Liver (tissue), 9 donors: ENCODE data around the gene HNMT. TPM values are rescaled to one million over a fixed set of nuclear protein-coding genes. Genes with fewer than 3 reads are reported as not detected.
"Not testable (repeated sequence)": the region's sequence is repeated elsewhere in the genome, so short reads cannot be mapped to it uniquely, and the experiment has no call there.

Experiments used
- DNase-seq: peaks from one replicate; pipeline ENCODE4 v3.0.0-alpha.2; 2017; ENCODE audit warnings: low spot score
- H3K27ac ChIP-seq, 2 donors: one replicate each; pipeline ENCODE4 v1.7.0; 2013; ENCODE audit warnings: inconsistent platforms in 2 of 2, low read length in 2 of 2, control low read depth in 1 of 2, low read depth in 1 of 2, mild to moderate bottlenecking in 1 of 2
- H3K27me3 ChIP-seq, 4 donors: one replicate each; pipeline versions ENCODE4 v1.6.1 to v1.7.0; 2013; ENCODE audit warnings: low read length in 3 of 4, inconsistent platforms in 1 of 4, mild to moderate bottlenecking in 1 of 4, moderate library complexity in 1 of 4; ENCODE audit not compliant: control insufficient read depth in 4 of 4, insufficient read depth in 4 of 4
- H3K36me3 ChIP-seq, 4 donors: one replicate each; pipeline versions ENCODE4 v1.6.1 to v1.7.0; 2013; ENCODE audit warnings: low read length in 3 of 4, mild to moderate bottlenecking in 3 of 4, low read depth in 1 of 4, moderate library complexity in 1 of 4; ENCODE audit not compliant: control insufficient read depth in 4 of 4, insufficient read depth in 3 of 4
- H3K4me1 ChIP-seq, 4 donors: one replicate each; pipeline versions ENCODE4 v1.6.1 to v1.7.0; 2013; ENCODE audit warnings: low read length in 3 of 4, mild to moderate bottlenecking in 3 of 4, moderate library complexity in 1 of 4; ENCODE audit not compliant: control insufficient read depth in 4 of 4, insufficient read depth in 4 of 4
- H3K4me3 ChIP-seq, 3 donors: one replicate each; pipeline versions ENCODE4 v1.6.1 to v1.7.0; 2013; ENCODE audit warnings: low read length in 3 of 3, control low read depth in 1 of 3, low read depth in 1 of 3, mild to moderate bottlenecking in 1 of 3
- H3K9ac ChIP-seq, 2 donors: one replicate each; pipeline ENCODE4 v1.7.0; 2013; ENCODE audit warnings: low read length in 2 of 2, mild to moderate bottlenecking in 2 of 2, moderate library complexity in 2 of 2, control low read depth in 1 of 2, low read depth in 1 of 2
- H3K9me3 ChIP-seq, 4 donors: one replicate each; pipeline versions ENCODE4 v1.6.1 to v1.7.0; 2013; ENCODE audit warnings: low read length in 3 of 4; ENCODE audit not compliant: control insufficient read depth in 4 of 4
- EGR1 ChIP-seq, 2 donors: IDR thresholded peaks; 2 replicates each; pipeline ENCODE4 v1.6.1; 2016 to 2018; ENCODE audit warnings: antibody characterized with exemption in 2 of 2, low read depth in 2 of 2
- FOXA1 ChIP-seq: IDR thresholded peaks from 2 replicates; pipeline ENCODE4 v1.6.1; 2016; ENCODE audit warnings: antibody characterized with exemption
- FOXA2 ChIP-seq: IDR thresholded peaks from 2 replicates; pipeline ENCODE4 v1.6.1; 2016; ENCODE audit warnings: antibody characterized with exemption
- GABPA ChIP-seq, 2 donors: IDR thresholded peaks in 1 of 2; conservative IDR thresholded peaks in 1 of 2; 2 replicates each; pipeline ENCODE4 v1.6.1; 2016; ENCODE audit warnings: antibody characterized with exemption in 2 of 2, mild to moderate bottlenecking in 1 of 2, moderate library complexity in 1 of 2
- HNF4A ChIP-seq, 2 donors: conservative IDR thresholded peaks; 2 replicates each; pipeline ENCODE4 v1.6.1; 2016; ENCODE audit warnings: antibody characterized with exemption in 2 of 2, mild to moderate bottlenecking in 2 of 2
- HNF4G ChIP-seq: IDR thresholded peaks from 2 replicates; pipeline ENCODE4 v1.6.1; 2016; ENCODE audit warnings: antibody characterized with exemption
- JUND ChIP-seq, 2 donors: IDR thresholded peaks; 2 replicates each; pipeline ENCODE4 v1.6.1; 2016; ENCODE audit warnings: antibody characterized with exemption in 2 of 2
- RAD21 ChIP-seq, 2 donors: IDR thresholded peaks; 2 replicates each; pipeline ENCODE4 v1.6.1; 2016; ENCODE audit warnings: antibody characterized with exemption in 2 of 2, mild to moderate bottlenecking in 2 of 2
- RXRA ChIP-seq, 2 donors: IDR thresholded peaks; 2 replicates each; pipeline ENCODE4 v1.6.1; 2017 to 2018; ENCODE audit warnings: antibody characterized with exemption in 2 of 2, mild to moderate bottlenecking in 1 of 2
- YY1 ChIP-seq: IDR thresholded peaks from 2 replicates; pipeline ENCODE4 v1.6.1; 2016; ENCODE audit warnings: antibody characterized with exemption, mild to moderate bottlenecking
- WGBS: extraction: QIAGEN DNeasy Blood & Tissue Kit; methylation state at CpG from one replicate; pipeline ENCODE4 v1.1.7; 2013; 5-methylcytosine and 5-hydroxymethylcytosine counted together
- polyA plus RNA-seq, 2 donors: library from polyadenylated mRNA; stranded (reverse) in 1 of 2; unstranded in 1 of 2; fragments of 200-250 nt in 1 of 2; fragments of >200 nt in 1 of 2; fragmentation: Nextera tagmentation in 1 of 2; extraction: Ambion mirVana in 1 of 2; gene quantifications; one replicate each; pipeline versions ENCODE4 v1.2.1 to v1.2.3, GENCODE V29; 2013 to 2015
- total RNA-seq, 2 donors: library from RNA; depleted of rRNA; stranded (reverse); fragments of >200 nt; gene quantifications; one replicate each; pipeline ENCODE4 v1.2.3, GENCODE V29; 2014
- TF ChIP-seq, protein P1 (sequence below): IDR thresholded peaks from 2 replicates; pipeline ENCODE4 v1.6.1; 2016; ENCODE audit warnings: antibody characterized with exemption
- TF ChIP-seq, protein P2 (sequence below): fragments of 150-350 bp; IDR thresholded peaks from 2 replicates; pipeline ENCODE4 v1.5.1; 2017; ENCODE audit warnings: improper control_type of control experiment, low read depth, low read length; ENCODE audit not compliant: missing input control
- TF ChIP-seq, protein P3 (sequence below): IDR thresholded peaks from 2 replicates; pipeline ENCODE4 v1.6.1; 2016; ENCODE audit warnings: antibody characterized with exemption
- TF ChIP-seq, protein P4 (sequence below): IDR thresholded peaks from 2 replicates; pipeline ENCODE4 v1.6.1; 2016; ENCODE audit warnings: antibody characterized with exemption
- donor health status: healthy.
- donor health status: healthy.
- donor health status: healthy.
- donor health status: healthy.
- donor health status: healthy.

HNMT gene
- total and polyA plus RNA-seq, 4 donors, result 44.4 to 103 (median 78.5) TPM

DNA sequence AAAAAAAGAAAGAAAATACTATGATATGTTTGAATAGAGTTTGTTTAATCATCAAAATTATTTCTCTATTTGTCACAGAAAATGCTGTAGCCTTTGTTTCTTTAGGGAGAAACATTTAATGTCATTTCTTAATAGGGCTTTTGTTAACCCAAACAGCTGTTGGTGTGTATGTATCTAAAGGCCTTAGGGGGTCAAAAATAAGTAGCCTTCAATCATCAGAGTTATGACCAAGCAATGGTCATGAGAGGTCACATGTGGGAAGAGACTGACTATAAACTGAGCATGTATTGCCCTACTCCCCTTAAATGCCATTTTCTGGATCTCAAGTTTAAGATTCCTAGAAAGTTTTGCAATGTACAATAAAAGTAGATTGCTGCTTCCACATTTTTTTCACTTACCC lies 22.7 kb downstream of the HNMT start:
- Histone ChIP-seq H3K9me3 (peaks cover 0 to 5% (median 2%) of the 10 kb centered on the region in 4 donors), H3K4me1 (peaks cover 0 to 2% (median 0%) of the 10 kb centered on the region in 4 donors), H3K4me3 (no peak overlapping the region), H3K9ac (no peak overlapping the region), H3K27ac (no peak overlapping the region), H3K27me3 (no peaks in the 10 kb centered on the region), H3K36me3 (peaks cover 5 to 50% (median 36%) of the 10 kb centered on the region in 4 donors)
- no peak for DNase-seq
- TF ChIP-seq, protein P1, sequence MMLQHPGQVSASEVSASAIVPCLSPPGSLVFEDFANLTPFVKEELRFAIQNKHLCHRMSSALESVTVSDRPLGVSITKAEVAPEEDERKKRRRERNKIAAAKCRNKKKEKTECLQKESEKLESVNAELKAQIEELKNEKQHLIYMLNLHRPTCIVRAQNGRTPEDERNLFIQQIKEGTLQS, result no peak
- TF ChIP-seq FOXA1 (no peak), RAD21 (IDR thresholded peaks at IDR 0.05) (no peak), HNF4A (conservative IDR thresholded peaks at IDR 0.05) (no peak), HNF4G (no peak), EGR1 (IDR thresholded peaks at IDR 0.05; ENCODE audit: low read depth in 2 of 2) (no peak), YY1 (no peak)
- TF ChIP-seq, protein P2, sequence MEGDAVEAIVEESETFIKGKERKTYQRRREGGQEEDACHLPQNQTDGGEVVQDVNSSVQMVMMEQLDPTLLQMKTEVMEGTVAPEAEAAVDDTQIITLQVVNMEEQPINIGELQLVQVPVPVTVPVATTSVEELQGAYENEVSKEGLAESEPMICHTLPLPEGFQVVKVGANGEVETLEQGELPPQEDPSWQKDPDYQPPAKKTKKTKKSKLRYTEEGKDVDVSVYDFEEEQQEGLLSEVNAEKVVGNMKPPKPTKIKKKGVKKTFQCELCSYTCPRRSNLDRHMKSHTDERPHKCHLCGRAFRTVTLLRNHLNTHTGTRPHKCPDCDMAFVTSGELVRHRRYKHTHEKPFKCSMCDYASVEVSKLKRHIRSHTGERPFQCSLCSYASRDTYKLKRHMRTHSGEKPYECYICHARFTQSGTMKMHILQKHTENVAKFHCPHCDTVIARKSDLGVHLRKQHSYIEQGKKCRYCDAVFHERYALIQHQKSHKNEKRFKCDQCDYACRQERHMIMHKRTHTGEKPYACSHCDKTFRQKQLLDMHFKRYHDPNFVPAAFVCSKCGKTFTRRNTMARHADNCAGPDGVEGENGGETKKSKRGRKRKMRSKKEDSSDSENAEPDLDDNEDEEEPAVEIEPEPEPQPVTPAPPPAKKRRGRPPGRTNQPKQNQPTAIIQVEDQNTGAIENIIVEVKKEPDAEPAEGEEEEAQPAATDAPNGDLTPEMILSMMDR, result no peak
- TF ChIP-seq, protein P3, sequence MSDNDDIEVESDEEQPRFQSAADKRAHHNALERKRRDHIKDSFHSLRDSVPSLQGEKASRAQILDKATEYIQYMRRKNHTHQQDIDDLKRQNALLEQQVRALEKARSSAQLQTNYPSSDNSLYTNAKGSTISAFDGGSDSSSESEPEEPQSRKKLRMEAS, result no peak

DNA sequence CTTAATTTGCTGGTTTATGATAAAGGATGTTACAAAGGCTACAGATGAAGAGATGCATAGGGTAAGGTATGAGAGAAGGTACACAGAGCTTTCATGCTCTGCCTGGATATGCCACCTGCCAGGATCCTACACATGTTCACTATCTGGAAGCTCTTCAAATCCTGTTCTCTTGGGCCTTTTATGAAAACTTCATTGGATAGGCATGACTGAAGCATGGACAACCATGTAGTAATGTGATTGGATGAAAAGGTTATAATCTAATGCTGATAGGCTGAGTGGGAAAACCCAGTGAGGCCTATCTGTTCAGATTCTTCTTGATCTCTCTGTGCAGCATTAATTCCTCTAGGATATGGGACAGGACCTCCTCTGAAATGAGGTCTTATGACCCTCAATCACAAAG lies 26.8 kb downstream of the HNMT start:
- TF ChIP-seq FOXA1, result no peak
- TF ChIP-seq FOXA2, result no peak
- no peak for TF ChIP-seq EGR1 (IDR thresholded peaks at IDR 0.05; ENCODE audit: low read depth in 2 of 2)
- no peak for TF ChIP-seq HNF4G
- DNase-seq, result no peak
- H3K27ac ChIP-seq, result no peak overlapping the region
- peaks cover 4 to 46% (median 36%) of the 10 kb centered on the region in 4 donors for H3K36me3 ChIP-seq
- H3K27me3 ChIP-seq, result no peaks in the 10 kb centered on the region
- no peak overlapping the region for H3K9ac ChIP-seq
- H3K4me1 ChIP-seq, result peaks cover 0 to 2% (median 0%) of the 10 kb centered on the region in 4 donors
- peaks cover 0 to 13% (median 5%) of the 10 kb centered on the region in 4 donors for H3K9me3 ChIP-seq
- H3K4me3 ChIP-seq, result no peak overlapping the region

DNA sequence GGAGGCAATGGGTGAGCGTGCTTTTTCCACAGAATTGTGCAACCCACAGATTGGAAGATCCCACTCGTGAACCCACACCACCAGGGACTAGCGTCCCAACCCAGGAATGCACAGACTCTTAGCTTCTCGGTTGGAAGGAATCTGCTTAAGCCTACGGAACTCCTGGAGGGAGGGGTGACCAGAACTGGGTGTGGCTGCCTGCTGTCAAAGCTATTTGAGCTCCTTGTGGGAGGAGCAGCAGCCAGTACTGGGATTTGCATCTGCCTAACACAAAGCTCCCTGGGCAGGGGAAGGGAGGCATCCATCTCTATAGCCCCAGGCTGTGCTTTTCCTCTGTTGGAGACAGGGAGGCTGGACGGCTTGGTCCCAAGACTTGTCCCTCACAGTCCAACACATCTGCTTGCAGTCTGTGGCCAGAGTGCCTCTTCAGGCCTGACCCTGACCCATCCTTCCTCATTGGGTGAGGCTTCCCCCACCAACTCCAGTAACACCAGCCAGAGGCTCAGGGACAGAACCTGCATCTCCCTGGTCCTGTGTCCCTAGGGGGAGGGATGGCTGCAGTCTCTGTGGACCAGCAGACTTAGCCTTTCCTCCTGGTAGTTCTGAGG lies 27.9 kb downstream of the HNMT start:
- Histone ChIP-seq H3K9me3 (peaks cover 0 to 13% (median 5%) of the 10 kb centered on the region in 4 donors), H3K9ac (no peak overlapping the region), H3K27ac (no peak overlapping the region), H3K36me3 (peaks cover 4 to 43% (median 34%) of the 10 kb centered on the region in 4 donors), H3K27me3 (no peaks in the 10 kb centered on the region), H3K4me3 (no peak overlapping the region), H3K4me1 (no peaks in the 10 kb centered on the region)
- WGBS, result 99% methylated on average over 6 of the region's 6 CpGs
- no peak for DNase-seq
- TF ChIP-seq JUND (IDR thresholded peaks at IDR 0.05), result no peak
- no peak for TF ChIP-seq RAD21 (IDR thresholded peaks at IDR 0.05)
- TF ChIP-seq, protein P1, result no peak
- TF ChIP-seq FOXA2, result no peak
- TF ChIP-seq, protein P2, result no peak
- TF ChIP-seq FOXA1, result no peak
- no peak for TF ChIP-seq RXRA (IDR thresholded peaks at IDR 0.05)
- TF ChIP-seq HNF4G, result no peak
- TF ChIP-seq, protein P4, sequence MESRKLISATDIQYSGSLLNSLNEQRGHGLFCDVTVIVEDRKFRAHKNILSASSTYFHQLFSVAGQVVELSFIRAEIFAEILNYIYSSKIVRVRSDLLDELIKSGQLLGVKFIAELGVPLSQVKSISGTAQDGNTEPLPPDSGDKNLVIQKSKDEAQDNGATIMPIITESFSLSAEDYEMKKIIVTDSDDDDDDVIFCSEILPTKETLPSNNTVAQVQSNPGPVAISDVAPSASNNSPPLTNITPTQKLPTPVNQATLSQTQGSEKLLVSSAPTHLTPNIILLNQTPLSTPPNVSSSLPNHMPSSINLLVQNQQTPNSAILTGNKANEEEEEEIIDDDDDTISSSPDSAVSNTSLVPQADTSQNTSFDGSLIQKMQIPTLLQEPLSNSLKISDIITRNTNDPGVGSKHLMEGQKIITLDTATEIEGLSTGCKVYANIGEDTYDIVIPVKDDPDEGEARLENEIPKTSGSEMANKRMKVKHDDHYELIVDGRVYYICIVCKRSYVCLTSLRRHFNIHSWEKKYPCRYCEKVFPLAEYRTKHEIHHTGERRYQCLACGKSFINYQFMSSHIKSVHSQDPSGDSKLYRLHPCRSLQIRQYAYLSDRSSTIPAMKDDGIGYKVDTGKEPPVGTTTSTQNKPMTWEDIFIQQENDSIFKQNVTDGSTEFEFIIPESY, result no peak
- no peak for TF ChIP-seq GABPA (IDR thresholded peaks at IDR 0.05 in 1 of 2, conservative IDR thresholded peaks at IDR 0.05 in 1 of 2)
- TF ChIP-seq, protein P3, result no peak

DNA sequence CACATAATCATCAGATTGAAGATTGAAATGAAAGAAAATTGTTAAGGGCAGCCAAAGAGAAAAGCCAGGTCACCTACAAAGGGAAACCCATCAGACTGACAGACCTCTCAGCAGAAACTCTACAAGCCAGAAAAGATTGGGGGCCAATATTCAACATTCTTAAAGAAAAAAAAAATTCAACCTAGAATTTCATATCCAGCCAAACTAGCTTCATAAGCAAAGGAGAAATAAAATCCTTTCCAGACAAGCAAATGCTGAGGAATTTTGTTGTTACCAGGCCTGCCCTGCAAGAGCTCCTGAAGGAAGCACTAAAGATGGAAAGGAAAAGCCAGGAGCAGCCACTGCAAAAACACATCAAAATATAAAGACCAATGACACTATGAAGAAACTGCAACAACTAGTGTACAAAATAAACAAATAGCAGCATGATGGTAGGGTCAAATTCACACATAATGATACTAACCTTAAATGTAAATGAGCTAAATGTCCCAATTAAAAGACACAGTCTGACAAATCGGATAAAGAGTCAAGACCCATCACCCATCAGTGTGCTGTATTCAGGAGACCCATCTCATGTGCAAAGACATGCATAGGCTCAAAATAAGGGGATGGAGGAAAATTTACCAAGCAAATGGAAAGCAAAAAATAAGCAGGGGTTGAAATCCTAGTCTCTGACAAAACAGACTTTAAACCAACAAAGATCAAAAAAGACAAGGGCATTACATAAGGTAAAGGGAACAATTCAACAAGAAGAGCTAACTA lies 29.6 kb downstream of the HNMT start:
- peaks cover 4 to 36% (median 30%) of the 10 kb centered on the region in 4 donors for H3K36me3 ChIP-seq
- H3K9ac ChIP-seq, DNase-seq, H3K27ac ChIP-seq, H3K27me3 ChIP-seq, H3K4me1 ChIP-seq, H3K4me3 ChIP-seq: not testable (repeated sequence)
- peaks cover 0 to 13% (median 5%) of the 10 kb centered on the region in 4 donors for H3K9me3 ChIP-seq
- WGBS, result 98% methylated on average over 1 of the region's 1 CpG
